ENCODE results near the gene RFX3. TPM values are rescaled to one million over a fixed set of nuclear protein-coding genes. Genes with fewer than 3 reads are reported as not detected.

Gene RFX3
- total and polyA plus RNA-seq, 2 of the 13 experiments (the other 11 are each of a cell fraction or from before 2014, with no cell fraction given): 2.7 to 5.3 TPM

DNA sequence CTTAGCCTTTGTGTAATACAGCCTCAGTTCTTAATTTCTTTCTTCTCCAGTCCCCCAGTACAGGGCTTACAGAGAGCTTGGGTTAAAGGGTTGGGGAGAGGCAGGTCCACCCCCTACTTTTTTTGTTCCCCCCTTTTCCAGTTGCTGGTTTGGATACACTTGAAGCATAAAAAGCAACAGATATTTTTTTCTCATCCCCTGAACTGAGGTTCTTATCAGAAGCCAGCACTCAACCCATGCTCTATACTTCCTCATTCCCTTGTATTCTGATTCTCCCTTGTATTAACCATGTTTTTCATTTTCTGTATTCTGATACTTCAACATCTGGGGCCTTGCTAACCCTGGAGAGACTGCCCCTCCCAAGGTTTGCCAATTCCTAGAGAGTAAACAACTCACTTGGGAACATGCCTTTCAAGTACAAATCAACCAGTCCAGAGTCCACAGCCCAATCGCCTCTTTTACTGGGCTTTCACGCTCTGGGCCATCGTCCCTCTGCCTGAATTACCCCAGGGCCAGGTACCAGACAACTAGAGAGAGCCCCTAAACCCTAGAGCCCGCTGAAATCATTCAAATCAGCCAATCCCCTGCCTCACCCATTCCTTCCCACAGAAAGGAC is 348.5 kb downstream of the RFX3 start (continued):
- TF ChIP-seq, protein P1, sequence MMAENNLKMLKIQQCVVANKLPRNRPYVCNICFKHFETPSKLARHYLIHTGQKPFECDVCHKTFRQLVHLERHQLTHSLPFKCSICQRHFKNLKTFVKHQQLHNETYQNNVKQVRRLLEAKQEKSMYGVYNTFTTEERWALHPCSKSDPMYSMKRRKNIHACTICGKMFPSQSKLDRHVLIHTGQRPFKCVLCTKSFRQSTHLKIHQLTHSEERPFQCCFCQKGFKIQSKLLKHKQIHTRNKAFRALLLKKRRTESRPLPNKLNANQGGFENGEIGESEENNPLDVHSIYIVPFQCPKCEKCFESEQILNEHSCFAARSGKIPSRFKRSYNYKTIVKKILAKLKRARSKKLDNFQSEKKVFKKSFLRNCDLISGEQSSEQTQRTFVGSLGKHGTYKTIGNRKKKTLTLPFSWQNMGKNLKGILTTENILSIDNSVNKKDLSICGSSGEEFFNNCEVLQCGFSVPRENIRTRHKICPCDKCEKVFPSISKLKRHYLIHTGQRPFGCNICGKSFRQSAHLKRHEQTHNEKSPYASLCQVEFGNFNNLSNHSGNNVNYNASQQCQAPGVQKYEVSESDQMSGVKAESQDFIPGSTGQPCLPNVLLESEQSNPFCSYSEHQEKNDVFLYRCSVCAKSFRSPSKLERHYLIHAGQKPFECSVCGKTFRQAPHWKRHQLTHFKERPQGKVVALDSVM (CRISPR knock-in tag; IDR thresholded peaks at IDR 0.05): no peak
- TF ChIP-seq, protein P2, sequence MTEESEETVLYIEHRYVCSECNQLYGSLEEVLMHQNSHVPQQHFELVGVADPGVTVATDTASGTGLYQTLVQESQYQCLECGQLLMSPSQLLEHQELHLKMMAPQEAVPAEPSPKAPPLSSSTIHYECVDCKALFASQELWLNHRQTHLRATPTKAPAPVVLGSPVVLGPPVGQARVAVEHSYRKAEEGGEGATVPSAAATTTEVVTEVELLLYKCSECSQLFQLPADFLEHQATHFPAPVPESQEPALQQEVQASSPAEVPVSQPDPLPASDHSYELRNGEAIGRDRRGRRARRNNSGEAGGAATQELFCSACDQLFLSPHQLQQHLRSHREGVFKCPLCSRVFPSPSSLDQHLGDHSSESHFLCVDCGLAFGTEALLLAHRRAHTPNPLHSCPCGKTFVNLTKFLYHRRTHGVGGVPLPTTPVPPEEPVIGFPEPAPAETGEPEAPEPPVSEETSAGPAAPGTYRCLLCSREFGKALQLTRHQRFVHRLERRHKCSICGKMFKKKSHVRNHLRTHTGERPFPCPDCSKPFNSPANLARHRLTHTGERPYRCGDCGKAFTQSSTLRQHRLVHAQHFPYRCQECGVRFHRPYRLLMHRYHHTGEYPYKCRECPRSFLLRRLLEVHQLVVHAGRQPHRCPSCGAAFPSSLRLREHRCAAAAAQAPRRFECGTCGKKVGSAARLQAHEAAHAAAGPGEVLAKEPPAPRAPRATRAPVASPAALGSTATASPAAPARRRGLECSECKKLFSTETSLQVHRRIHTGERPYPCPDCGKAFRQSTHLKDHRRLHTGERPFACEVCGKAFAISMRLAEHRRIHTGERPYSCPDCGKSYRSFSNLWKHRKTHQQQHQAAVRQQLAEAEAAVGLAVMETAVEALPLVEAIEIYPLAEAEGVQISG (CRISPR knock-in tag; IDR thresholded peaks at IDR 0.05): peak; percentile 56; the same call in 1 of the 2 replicates
- no peak for TF ChIP-seq PCBP2 (optimal IDR thresholded peaks at IDR 0.05; ENCODE audit: low read depth, low read length, poor library complexity, severe bottlenecking)
- TF ChIP-seq KDM5A (IDR thresholded peaks at IDR 0.05; ENCODE audit: borderline replicate concordance, low read length): no peak
- TF ChIP-seq IRF2 (CRISPR knock-in tag; IDR thresholded peaks at IDR 0.05): 0 out of 2 replicates have a peak, but pooled peaks have one; percentile 33
- TF ChIP-seq, protein P3, sequence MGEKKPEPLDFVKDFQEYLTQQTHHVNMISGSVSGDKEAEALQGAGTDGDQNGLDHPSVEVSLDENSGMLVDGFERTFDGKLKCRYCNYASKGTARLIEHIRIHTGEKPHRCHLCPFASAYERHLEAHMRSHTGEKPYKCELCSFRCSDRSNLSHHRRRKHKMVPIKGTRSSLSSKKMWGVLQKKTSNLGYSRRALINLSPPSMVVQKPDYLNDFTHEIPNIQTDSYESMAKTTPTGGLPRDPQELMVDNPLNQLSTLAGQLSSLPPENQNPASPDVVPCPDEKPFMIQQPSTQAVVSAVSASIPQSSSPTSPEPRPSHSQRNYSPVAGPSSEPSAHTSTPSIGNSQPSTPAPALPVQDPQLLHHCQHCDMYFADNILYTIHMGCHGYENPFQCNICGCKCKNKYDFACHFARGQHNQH (CRISPR knock-in tag; IDR thresholded peaks at IDR 0.05): peak; percentile 67; the same call in 1 of the 2 replicates
- no peak for TF ChIP-seq THAP8 (CRISPR knock-in tag; IDR thresholded peaks at IDR 0.05; ENCODE audit: borderline replicate concordance)
- no peak for TF ChIP-seq ZNF44 (CRISPR knock-in tag; IDR thresholded peaks at IDR 0.05)
- no peak for TF ChIP-seq ZNF234 (CRISPR knock-in tag; conservative IDR thresholded peaks at IDR 0.05)
- TF ChIP-seq ZNF775 (CRISPR knock-in tag; IDR thresholded peaks at IDR 0.05; ENCODE audit: borderline replicate concordance): no peak
- TF ChIP-seq ISX (CRISPR knock-in tag; conservative IDR thresholded peaks at IDR 0.05): no peak
- peak; percentile 52; the same call in 1 of the 2 replicates for TF ChIP-seq SPEN (CRISPR knock-in tag; IDR thresholded peaks at IDR 0.05; ENCODE audit: low read depth)
- TF ChIP-seq XBP1 (CRISPR knock-in tag; IDR thresholded peaks at IDR 0.05): no peak
- TF ChIP-seq TOPORS (CRISPR knock-in tag; IDR thresholded peaks at IDR 0.05): no peak
- peak; percentile 23; the same call in 1 of the 2 replicates for TF ChIP-seq GFI1 (CRISPR knock-in tag; IDR thresholded peaks at IDR 0.05; ENCODE audit: borderline replicate concordance)
- no peak for TF ChIP-seq SUZ12 (IDR thresholded peaks at IDR 0.05; ENCODE audit: low read depth, low read length)
- no peak for TF ChIP-seq TAF1 (CRISPR knock-in tag; IDR thresholded peaks at IDR 0.05)
- TF ChIP-seq TEAD3 (CRISPR knock-in tag; optimal IDR thresholded peaks at IDR 0.05; ENCODE audit: borderline replicate concordance): peak; percentile 73
- peak; percentile 73 for TF ChIP-seq NCOA2 (CRISPR knock-in tag; IDR thresholded peaks at IDR 0.05)
- no peak for TF ChIP-seq SRSF4 (IDR thresholded peaks at IDR 0.05; ENCODE audit: low read depth, low read length, poor library complexity, severe bottlenecking)
- peak; percentile 58 for TF ChIP-seq CEBPG (CRISPR knock-in tag; IDR thresholded peaks at IDR 0.05)
- TF ChIP-seq ZNF749 (CRISPR knock-in tag; IDR thresholded peaks at IDR 0.05; ENCODE audit: borderline replicate concordance): no peak
- TF ChIP-seq RAD51 (IDR thresholded peaks at IDR 0.05; ENCODE audit: borderline replicate concordance): no peak
- TF ChIP-seq PAF1 (CRISPR knock-in tag; IDR thresholded peaks at IDR 0.05): no peak
- no peak for TF ChIP-seq MAFG (CRISPR knock-in tag; IDR thresholded peaks at IDR 0.05)
- TF ChIP-seq PAX8 (CRISPR knock-in tag; IDR thresholded peaks at IDR 0.05; ENCODE audit: borderline replicate concordance): no peak

All from HepG2 (cell line).